HG02852 (cell line): ENCODE data around the gene STAT5B.
"Not testable (repeated sequence)": the region's sequence is repeated elsewhere in the genome, so short reads cannot be mapped to it uniquely, and the experiment has no call there.

ENCODE experiments used
- ATAC-seq: cut with Tn5 transposase; IDR thresholded peaks from one replicate; pipeline ENCODE4 v1.9.1; 2021; ENCODE audit warnings: mild to moderate bottlenecking, moderate library complexity; ENCODE audit not compliant: unreplicated experiment

Gene STAT5B

DNA sequence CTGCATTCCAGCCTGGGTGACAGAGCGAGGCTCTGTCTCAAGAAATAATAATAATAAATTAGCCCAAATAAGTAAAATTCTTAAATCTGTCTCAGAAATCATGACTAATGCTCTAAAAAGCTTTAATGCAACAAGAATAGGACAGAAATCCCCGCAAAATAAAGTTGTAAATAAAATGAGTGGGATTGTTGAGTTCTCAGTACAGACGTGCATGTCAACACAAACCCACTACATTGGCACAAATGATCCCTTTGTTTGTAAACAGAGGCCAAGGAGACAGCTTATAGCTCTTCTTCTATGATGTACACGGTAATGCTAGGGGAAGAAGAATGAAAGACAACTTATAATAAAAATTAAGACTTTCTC lies 6.0 kb downstream of the STAT5B start:
- ATAC-seq, result no peak

DNA sequence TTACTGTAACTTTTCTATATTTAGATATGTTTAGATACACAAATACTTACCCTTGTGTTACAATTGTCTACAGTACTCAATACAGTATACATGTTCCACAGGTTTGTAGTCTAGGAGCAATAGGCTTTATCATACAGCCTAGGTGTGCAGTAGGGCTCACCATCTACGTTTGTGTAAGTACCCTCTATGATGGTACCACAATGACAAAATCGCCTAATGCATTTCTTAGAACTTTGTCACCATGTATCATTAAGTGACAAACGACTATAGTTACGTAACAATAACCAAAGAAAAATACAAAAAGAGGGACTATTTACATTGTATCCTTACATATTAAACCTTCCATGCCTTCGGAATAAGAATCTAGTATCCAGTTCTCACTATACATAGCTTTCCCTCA lies 8.0 kb downstream of the STAT5B start:
- ATAC-seq, result no peak

DNA sequence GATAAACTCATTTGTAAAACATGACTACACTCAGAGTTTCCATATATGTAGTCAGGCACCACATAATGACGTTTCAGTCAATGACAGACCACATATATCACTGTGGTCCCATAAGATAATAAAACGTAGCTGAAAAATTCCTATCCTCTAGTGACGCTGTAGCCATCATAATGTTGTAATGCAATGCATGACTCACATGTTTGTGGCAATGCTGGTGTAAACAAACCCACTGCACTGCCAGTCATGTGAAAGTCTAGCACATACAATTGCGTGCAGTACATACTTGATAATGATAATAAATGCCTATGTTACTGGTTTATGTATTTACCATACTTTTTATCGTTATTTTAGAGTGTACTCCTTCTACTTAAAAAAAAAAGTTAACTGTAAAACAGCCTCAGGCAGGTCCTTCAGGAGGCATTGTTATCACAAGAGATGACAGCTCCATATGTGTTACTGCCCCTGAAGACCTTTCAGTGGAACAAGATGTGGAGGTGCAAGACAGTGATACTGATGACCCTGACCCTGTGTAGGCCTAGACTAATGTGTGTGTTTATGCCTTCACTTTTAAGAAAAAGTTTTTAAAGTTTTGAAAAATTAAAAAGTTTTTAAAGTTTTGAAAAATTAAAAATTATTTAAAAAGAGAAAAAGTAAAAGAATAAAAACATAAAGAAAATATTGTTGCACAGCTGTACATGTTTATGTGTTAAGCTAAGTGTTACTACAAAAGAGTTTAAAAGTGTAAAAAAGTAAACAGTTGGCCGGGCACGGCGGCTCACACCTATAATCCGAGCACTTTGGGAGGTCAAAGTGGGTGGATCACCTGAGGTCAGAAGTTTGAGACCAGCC lies 9.0 kb downstream of the STAT5B start:
- ATAC-seq, result no peak

DNA sequence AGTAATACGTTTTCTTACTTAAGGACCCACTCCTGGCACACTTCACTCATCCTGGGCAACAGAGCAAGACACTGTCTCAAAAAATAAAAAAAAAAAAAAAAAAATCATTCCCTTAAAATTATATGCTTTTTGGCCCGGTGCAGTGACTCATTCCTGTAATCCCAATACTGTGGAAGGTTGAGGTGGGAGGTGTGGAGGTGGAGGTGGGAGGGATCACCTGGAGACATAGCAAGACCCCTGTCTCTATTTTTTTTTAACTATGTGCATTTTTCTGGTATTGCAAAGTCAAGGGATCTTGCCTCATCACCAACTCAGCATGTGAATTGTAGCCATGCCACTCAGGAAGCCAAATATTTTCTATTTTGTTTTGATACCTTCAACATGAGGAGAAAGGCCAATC lies 9.7 kb downstream of the STAT5B start:
- ATAC-seq, result no peak

DNA sequence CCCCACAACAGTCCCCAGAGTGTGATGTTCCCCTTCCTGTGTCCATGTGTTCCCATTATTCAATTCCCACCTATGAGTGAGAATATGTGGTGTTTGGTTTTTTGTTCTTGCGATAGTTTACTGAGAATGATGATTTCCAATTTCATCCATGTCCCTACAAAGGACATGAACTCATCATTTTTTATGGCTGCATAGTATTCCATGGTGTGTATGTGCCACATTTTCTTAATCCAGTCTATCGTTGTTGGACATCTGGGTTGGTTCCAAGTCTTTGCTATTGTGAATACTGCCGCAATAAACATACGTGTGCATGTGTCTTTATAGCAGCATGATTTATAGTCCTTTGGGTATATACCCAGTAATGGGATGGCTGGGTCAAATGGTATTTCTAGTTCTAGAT lies 11.8 kb downstream of the STAT5B start:
- not testable (repeated sequence) for ATAC-seq

DNA sequence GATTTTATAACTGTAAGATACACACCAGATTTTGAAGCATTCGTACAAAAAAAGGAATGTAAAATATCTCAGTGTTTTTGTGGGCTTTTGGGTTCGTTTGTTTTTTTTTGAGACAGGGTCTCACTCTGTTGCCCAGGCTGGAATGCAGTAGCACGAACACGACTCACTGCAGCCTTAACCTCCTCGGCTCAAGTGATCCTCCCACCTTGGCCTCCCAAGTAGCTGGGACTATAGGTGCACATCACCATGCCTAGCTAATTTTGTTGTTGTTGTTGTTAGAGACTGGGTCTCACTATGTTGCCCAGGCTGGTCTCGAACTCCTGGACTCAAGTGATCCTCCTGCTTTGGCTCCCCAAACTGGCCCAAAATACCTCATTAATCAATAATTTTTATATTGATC lies 15.9 kb downstream of the STAT5B start:
- no peak for ATAC-seq

DNA sequence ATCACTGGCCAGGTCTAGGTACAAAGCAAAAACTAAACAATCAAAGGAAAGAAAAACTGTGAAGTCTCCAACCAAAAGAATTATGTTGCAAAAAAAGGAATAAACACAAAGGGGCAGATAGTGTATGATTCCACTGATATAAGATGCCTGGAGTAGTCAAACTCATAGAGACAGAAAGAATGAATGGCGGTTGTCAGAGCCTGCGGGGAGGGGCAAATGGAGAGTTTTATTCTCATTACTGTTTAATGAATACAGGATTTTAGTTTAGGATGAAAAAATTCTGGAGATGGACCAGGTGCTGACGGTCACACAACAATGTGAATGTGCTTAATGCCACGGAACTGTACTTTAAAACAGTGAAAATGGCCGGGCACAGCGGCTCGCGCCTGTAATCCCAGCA lies 20.7 kb downstream of the STAT5B start:
- ATAC-seq, result no peak

DNA sequence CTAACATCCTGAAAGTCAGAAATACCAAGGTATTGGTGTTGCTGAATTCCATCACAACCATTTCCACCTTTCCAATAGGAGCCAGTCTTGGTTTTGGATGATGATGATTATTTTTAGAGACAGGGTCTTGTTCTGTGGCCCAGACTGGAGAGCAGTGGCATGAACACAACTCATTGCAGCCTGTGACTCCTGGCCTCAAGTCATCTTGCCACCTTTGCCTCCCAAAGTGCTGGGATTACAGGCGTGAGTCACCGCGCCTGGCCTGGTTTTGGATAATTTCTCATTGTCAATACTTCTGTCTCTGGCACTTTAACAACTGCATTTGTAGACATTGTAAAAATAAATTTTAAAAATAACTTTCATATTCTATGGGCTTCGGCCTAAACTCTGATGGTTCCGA lies 22.6 kb downstream of the STAT5B start:
- ATAC-seq, result no peak

DNA sequence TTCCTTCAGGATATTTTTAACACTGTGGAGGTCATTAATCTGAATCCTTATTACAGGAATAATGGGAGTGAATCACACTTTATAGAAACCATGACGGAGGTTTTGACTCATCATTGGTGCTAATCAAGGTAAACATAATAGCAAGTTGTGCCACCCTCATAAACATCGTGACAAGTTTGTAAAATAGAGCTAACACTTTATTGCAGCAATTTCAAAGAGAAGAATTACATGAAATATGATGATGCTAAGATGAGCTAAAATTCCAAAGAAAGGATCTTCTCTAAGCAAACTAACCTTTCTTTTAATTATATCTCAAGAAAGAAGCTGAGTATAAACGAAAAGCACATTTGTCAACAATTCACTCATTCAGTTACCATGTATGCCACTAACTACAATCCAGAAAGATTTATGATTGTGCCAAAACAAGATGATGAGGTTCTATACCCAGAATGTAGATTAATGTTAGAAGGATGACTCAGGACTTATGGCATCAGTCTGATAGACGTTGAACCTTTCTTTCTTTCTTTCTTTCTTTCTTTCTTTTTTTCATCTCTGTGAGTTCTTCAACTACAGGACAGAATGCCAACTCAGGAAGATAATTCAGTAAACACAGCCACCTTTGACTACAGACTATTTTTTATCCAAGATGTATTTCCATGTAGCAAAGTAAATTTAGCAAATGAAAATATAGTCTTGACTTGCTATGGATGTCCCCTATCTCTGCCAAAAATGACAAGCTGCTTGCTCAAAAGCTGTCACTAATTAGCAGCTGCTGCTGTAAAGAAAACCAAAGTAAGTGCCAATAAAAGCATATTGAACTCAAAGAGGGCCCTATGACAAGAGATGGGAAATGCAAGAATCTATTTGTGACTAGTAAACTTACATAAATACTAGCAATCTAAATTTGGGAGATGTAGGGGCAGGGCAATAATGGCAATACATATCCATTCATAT lies 23.3 kb downstream of the STAT5B start:
- no peak for ATAC-seq

DNA sequence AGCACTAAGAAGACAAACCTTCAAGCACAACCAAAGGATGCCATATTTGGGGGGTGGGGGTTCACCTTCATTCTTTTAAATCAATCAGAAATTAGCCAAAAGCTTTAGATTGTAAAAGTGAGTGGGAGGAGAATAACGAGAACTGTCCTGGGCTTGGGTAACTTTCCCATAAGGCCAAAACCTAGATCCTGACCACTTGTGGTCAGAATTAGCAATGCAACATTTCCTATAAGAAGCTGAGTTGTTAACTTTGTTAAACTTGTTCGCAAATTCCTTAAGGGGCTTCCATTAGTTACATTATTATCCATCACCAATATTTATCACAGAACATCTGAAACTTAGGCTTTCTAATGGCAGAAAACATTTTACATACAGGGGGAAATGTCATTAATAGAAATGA lies 25.1 kb downstream of the STAT5B start:
- no peak for ATAC-seq

DNA sequence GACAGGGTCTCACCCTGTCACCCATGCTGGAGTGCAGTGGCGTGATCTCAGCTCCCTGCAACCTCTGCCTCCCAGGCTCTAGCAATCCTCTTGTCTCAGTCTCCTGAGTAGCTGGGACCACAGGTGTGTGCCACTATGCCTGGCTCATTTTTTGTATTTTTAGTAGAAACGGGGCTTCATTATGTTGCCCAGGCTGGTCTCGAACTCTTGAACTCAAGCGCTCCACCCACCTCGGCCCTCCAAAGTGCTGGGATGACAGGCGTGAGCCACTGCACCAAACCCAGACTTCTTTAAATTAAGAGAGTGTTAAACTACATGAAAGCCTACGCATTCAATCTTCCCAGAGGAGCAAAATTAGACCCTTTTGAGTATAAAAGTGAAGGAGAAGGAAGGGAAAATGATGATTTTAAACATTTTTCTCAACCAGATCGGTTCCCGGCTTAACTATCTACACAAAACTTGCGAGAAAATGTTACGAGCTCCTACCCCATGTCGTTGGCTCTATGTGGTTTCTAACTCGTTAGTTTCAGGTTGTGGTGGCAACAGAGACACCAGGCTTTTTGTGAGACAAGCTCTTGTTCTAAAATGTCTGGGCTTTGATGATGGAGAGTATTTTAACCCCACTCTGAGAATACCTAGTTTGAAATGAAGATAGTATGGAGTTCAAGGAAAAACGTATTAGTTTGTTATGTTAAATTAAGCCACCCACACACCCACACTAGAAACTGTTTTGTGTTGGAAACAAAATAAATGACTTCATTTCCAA lies 26.3 kb downstream of the STAT5B start:
- no peak for ATAC-seq

DNA sequence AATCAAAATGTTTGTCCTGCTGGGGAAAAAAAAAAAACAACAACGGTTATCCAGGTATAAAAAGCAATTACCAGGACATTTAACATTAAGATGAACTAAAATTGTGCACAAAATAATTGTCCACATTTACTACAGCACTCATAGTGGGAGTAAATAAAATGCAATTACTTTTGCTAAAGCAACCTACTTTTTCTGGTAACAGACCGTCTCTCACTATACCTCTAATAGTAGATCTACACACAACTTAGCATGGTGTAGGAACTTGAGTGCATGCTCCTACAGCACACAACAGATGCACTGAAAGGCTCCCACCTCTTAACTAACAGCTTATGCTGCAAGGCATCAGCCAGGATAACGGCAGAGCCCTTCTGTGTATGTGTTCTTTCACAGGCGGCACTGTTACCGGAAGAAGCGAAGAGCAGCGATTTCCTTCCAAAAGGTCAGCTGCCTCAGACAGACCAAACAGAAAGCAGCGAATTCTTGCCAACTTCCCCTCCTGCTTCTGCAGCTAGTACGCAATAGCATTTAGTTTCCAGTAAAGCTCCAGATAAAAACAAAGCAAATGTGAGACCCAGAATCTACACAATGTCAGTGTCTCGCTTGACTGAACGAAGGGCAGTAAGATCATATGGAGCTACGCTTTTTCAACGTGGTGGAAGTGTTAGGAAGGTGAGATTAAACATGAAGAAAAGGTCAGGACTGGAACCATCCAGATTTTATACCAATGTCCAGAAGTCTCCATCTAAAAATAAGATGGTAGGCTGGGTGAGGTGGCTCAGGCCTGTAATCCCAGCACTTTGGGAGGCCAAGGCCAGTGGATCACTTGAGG lies 27.6 kb downstream of the STAT5B start:
- ATAC-seq, result peak; percentile 77

DNA sequence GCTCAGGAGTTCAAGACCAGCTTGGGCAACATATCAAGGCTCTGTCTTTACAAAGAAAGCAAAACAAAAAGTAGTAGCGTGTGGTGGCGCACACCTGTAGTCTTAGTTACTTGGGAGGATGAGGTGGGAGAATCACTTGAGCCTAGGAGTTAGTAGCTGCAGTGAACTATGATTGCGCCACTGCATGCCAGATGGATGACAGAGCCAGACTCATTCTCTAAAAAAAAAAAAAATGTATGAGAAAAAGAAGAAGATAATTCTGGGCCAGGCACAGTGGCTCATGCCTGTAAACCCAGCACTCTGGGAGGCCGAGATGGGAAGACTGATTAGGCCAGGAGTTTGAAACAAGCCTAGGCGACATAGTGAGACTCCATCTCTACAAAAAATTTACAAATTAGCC lies 28.5 kb downstream of the STAT5B start:
- ATAC-seq, result no peak

DNA sequence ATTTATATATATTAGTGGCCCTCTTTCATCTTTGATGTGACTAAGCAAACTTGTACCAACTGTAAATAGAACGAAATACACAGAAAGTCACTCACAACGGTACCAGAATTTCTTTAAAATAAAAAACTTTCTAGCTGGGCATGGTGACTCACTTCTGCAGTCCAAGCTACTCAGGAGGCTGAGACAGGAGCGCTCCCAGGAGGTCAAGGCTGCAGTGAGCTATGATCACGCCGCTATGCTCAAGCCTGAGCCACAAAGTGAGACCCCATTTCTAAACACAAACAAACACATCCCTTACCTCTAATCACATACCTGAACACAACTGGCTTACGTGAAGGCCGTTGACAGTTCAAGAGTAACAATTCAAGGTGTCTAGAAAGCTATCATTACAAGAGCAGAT lies 29.7 kb downstream of the STAT5B start:
- ATAC-seq, result no peak

DNA sequence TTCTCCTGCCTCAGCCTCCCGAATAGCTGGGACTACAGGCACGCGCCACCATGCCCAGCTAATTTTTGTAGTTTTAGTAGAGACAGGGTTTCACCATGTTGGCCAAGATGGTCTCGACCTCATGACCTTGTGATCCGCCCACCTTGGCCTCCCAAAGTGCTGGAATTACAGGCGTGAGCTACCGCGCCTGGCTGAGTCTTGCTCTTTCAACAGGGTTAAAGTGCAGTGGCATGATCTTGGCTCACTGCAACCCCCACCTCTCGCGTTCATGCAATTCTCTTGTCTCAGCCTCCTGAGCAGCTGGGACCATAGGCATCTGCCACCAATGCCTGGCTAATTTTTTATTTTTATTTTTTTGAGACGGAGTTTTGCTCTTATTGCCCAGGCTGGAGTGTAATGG lies 31.0 kb downstream of the STAT5B start:
- not testable (repeated sequence) for ATAC-seq

DNA sequence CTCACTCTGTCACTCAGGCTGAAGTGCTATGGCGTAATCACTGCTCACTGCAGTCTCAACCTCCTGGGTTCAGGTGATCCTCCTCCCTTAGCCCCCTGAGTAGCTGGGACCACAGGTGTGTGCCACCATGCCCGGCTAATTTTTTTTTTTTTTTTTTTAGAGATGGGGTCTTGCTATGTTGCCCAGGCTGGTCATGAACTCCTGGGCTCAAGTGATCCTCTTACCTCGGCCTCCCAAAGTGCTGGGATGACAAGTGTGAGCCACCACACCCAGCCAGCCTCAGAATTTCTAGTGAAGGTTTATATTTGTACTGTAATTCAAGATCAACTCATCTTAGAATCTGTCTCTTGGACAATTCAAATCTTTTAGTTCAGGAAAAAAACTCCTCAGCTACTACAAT lies 32.1 kb downstream of the STAT5B start:
- not testable (repeated sequence) for ATAC-seq

DNA sequence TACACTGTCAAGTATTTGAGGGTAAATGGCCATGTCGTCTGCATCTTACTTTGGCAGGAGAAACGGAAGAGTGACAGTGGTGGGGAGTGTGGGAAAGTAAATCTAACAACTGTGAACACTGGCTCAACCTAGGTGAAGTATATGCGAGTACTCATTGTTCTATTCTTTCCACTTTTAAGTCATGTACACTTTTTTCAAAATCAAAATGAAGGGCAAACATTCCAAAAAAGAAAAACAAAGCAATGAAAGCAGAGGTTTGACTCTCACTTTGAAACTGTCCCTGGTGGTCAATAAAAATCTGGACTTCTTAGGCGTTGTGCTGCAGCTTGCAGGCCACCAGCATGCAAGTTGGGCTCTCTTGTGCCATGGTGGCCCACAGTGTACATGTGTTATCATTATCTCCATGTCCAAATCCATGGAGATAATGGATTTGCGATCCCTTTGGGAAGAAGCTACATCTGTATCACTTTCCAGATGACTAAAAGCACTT lies 32.7 kb downstream of the STAT5B start:
- no peak for ATAC-seq

DNA sequence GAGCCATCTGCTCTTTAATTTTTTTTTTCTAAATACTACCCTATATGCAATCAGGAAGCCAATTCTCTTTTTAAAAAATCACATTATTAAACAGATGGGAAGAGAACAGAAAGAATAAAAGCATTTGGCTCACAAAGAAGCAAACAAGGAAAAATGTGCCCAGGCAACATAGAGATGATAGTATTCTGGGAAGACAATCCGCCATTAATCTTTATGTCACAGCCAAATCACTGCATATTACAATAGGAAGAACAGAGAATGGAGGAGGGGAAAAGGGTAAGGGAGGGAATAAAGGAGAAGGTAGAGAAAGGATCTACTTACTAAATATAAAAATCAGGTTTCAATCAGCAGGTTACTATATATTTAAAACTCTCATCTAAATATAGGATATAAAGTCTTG lies 34.3 kb downstream of the STAT5B start:
- ATAC-seq, result no peak

DNA sequence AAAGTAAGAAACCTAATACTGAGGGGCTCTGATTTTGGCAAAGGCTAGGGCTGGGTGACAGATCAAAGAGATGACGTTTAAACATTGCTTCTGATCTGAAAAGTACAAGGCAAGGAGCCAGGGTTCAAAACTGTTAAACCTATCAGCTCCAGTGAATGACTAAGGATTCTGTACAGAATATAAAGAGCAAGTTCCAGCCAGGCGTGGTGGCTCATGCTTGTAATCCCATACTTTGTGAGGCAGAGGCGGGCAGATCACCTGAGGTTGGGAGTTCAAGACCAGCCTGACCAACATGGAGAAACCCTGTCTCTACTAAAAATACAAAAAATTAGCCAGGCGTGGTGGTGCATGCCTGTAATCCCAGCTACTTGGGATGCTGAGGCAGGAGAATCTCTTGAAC lies 35.3 kb downstream of the STAT5B start:
- ATAC-seq, result not testable (repeated sequence)

DNA sequence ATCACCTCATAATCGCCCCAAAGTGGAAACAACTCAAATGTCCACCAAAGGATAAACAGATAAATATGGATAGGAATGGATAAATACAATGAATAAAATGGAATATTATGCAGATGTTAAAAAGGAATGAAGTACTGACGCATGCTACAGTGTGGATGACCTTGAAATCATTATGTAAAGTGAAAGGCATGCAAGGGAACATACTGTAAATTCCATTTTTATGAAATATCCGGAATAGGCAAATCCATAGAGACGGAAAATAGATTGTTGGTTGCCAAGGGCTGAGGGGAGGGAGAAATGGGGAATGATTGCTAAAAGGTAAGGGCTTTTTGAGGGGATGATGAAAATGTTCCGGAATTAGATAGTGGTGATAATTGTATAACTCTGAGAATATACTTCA lies 36.0 kb downstream of the STAT5B start:
- ATAC-seq, result no peak
